K562 (cell line): ENCODE data around the gene FBN1. TPM values are rescaled to one million over a fixed set of nuclear protein-coding genes. Genes with fewer than 3 reads are reported as not detected.

ENCODE experiments used
- ATAC-seq: fragments of 200-7000 bp; cut with Tn5 transposase; 3 replicates; pipeline ENCODE4 v1.9.1; 2020; ENCODE audit warnings: moderate library complexity
- BruUV-seq: library from RNA; stranded (reverse); fragments of 400-500 nt; replicated peaks from 2 replicates; lab custom pipeline; 2021; lab: Mats Ljungman, UMichigan
- CTCF ChIA-PET: fragments of 300-600 bp; formaldehyde crosslinking; extraction: SDS; loops from one replicate; lab custom pipeline; 2021; ENCODE audit warnings: low intra/inter-chr PET ratio; lab: Yijun Ruan, JAX
- POLR2A ChIA-PET: fragments of 300-600, 350-650 bp; sonication (Branson Sonifier 250); formaldehyde crosslinking; extraction: SDS; loops from one replicate; lab custom pipeline; 2021; ENCODE audit warnings: antibody characterized with exemption, inconsistent platforms; lab: Yijun Ruan, JAX
- DNase-seq, 4 experiments: peaks; one replicate each; pipeline versions ENCODE4 v3.0.0 to v3.0.0-alpha.2; 2011 to 2018; ENCODE audit warnings: low spot score in 3 of 4, mixed read lengths in 3 of 4; ENCODE audit errors: extremely low read depth in 1 of 4
- FAIRE-seq: peaks from 2 replicates; lab custom pipeline; 2011; peaks lifted over from hg19 to GRCh38; lab: Jason Lieb, UNC
- H2AFZ ChIP-seq: 2 replicates; pipeline ENCODE4 v1.6.0; 2011; ENCODE audit warnings: low read depth, low read length, control low read depth, inconsistent platforms
- H3K27ac ChIP-seq: fragments of 200-600 bp; 3 replicates; pipeline ENCODE4 v1.8.0; 2011; ENCODE audit warnings: low read depth, mild to moderate bottlenecking, control low read depth, inconsistent platforms, low read length, moderate library complexity, mixed read lengths; ENCODE audit errors: extremely low read depth
- H3K27me3 ChIP-seq, 2 experiments: fragments of 300-600 bp in 1 of 2; 2 replicates in 1 of 2; 3 replicates in 1 of 2; pipeline versions ENCODE4 v1.6.0 to v1.8.0; 2011; ENCODE audit warnings: inconsistent platforms in 2 of 2, low read length in 2 of 2, mild to moderate bottlenecking in 1 of 2, mixed read lengths in 1 of 2, moderate library complexity in 1 of 2; ENCODE audit not compliant: control insufficient read depth in 2 of 2, insufficient read depth in 2 of 2
- H3K36me3 ChIP-seq: fragments of 300-600 bp; 3 replicates; pipeline ENCODE4 v1.8.0; 2011; ENCODE audit warnings: mild to moderate bottlenecking, low read length, inconsistent platforms; ENCODE audit not compliant: control insufficient read depth, insufficient read depth
- H3K4me1 ChIP-seq, 2 experiments: fragments of 200-600 bp in 1 of 2; replicated peaks in 1 of 2; 2 replicates in 1 of 2; 3 replicates in 1 of 2; pipeline versions ENCODE4 v1.5.1 to v1.8.0; 2011; ENCODE audit warnings: inconsistent platforms in 2 of 2, low read length in 2 of 2, mild to moderate bottlenecking in 1 of 2, mixed read lengths in 1 of 2, moderate library complexity in 1 of 2; ENCODE audit not compliant: control insufficient read depth in 2 of 2, insufficient read depth in 2 of 2
- H3K4me2 ChIP-seq: 2 replicates; pipeline ENCODE4 v1.6.1; 2011; ENCODE audit warnings: low read length, control low read depth, inconsistent platforms, mixed read lengths; ENCODE audit not compliant: insufficient read depth
- H3K4me3 ChIP-seq: fragments of 200-600 bp; sonication (generic), shearing (Covaris generic); 2 replicates; pipeline ENCODE4 v1.5.1; 2016; ENCODE audit warnings: control low read depth, inconsistent platforms
- H3K79me2 ChIP-seq: fragments of 200-600 bp; 3 replicates; pipeline ENCODE4 v1.8.0; 2011; ENCODE audit warnings: low read length, inconsistent platforms; ENCODE audit not compliant: control insufficient read depth, insufficient read depth
- H3K9ac ChIP-seq, 2 experiments: 2 replicates each; pipeline versions ENCODE4 v1.6.0 to v1.6.1; 2011; ENCODE audit warnings: low read depth in 2 of 2, low read length in 2 of 2, control low read depth in 1 of 2, inconsistent platforms in 1 of 2, mild to moderate bottlenecking in 1 of 2, mixed read lengths in 1 of 2; ENCODE audit not compliant: insufficient read depth in 1 of 2
- H3K9me1 ChIP-seq: one replicate; pipeline ENCODE4 v1.6.0; 2011; ENCODE audit warnings: inconsistent platforms, mild to moderate bottlenecking, low read length, moderate library complexity; ENCODE audit not compliant: control insufficient read depth, insufficient read depth
- H3K9me3 ChIP-seq: replicated peaks from 2 replicates; pipeline ENCODE4 v1.5.1; 2011; ENCODE audit warnings: low read depth, low read length, inconsistent platforms; ENCODE audit not compliant: control insufficient read depth, insufficient read depth
- H4K20me1 ChIP-seq: replicated peaks from 2 replicates; pipeline ENCODE4 v1.6.1; 2011; ENCODE audit warnings: low read length, inconsistent platforms, mixed read lengths; ENCODE audit not compliant: control insufficient read depth, insufficient read depth
- CTCFL ChIP-seq: IDR thresholded peaks from 2 replicates; pipeline ENCODE4 v1.6.1; 2011; ENCODE audit warnings: borderline replicate concordance, low read depth, mild to moderate bottlenecking, moderate library complexity, low read length; ENCODE audit not compliant: insufficient read depth, poor library complexity, severe bottlenecking
- FOSL1 ChIP-seq: fragments of 200-800 bp; sonication (Bioruptor generic); conservative IDR thresholded peaks from 2 replicates; pipeline ENCODE4 v1.6.1; 2016; ENCODE audit warnings: missing genetic modification characterization, missing compliant biosample characterization
- NFIC ChIP-seq: fragments of 450-650 bp; IDR thresholded peaks from 2 replicates; pipeline ENCODE4 v1.6.1; 2017; ENCODE audit warnings: mild to moderate bottlenecking, inconsistent platforms
- RBM34 ChIP-seq: fragments of 200-400 bp; formaldehyde crosslinking; IDR thresholded peaks from 2 replicates; pipeline ENCODE4 v1.6.1; 2018; ENCODE audit warnings: low read length, borderline replicate concordance; ENCODE audit not compliant: insufficient read depth
- RFX1 ChIP-seq: fragments of 450-650 bp; IDR thresholded peaks from 2 replicates; pipeline ENCODE4 v1.6.1; 2016; ENCODE audit warnings: mild to moderate bottlenecking, moderate library complexity
- ZFP36 ChIP-seq: fragments of 150-350 bp; IDR thresholded peaks from 2 replicates; pipeline ENCODE4 v1.6.1; 2018; ENCODE audit warnings: low read length, low read depth; ENCODE audit not compliant: partially characterized antibody
- ZNF431 ChIP-seq: sonication (generic); formaldehyde crosslinking; IDR thresholded peaks from 2 replicates; pipeline ENCODE4 v1.8.0; 2022; ENCODE audit warnings: mild to moderate bottlenecking, missing genetic modification reagents
- WGBS: fragments of 100-300 bp; shearing (Covaris generic); methylation state at CpG from one replicate; pipeline ENCODE4 v1.1.6; 2016; ENCODE audit warnings: low coverage, mixed read lengths; ENCODE audit not compliant: insufficient coverage; ENCODE audit errors: missing lambda C conversion rate; 5-methylcytosine and 5-hydroxymethylcytosine counted together
- in situ Hi-C: fragments of 300-500 bp; cut with MboI; formaldehyde crosslinking; loops from 4 replicates; pipeline ENCODE4 v1.15.0; 2018; ENCODE audit warnings: inconsistent platforms, mixed read lengths
- intact Hi-C: fragments of 100-400 bp; cut with micrococcal nuclease; formaldehyde crosslinking; loops from 2 replicates; pipeline ENCODE4 v1.14.2; 2022
- polyA plus RNA-seq, 8 experiments: library from polyadenylated mRNA; depleted of rRNA in 4 of 8; stranded (reverse) in 5 of 8; unstranded in 3 of 8; fragments of >200 nt; fragmentation: Nextera tagmentation in 2 of 8; fragmentation: Illumina TruSeq in 1 of 8; extraction: Ambion mirVana in 2 of 8; extraction: Trizol in 1 of 8; gene quantifications; 2 replicates each; pipeline versions ENCODE4 v1.2.1 to v1.2.3, GENCODE V29; 2011 to 2014; ENCODE audit warnings: inconsistent platforms in 1 of 8, missing spikeins in 1 of 8
- total RNA-seq, 7 experiments: library from RNA; depleted of rRNA in 6 of 7; stranded (reverse); fragments of >200 nt in 6 of 7; fragmentation: Illumina TruSeq in 2 of 7; extraction: Trizol in 2 of 7; gene quantifications; 2 replicates each; pipeline versions ENCODE4 v1.2.1 to v1.2.3, GENCODE V29; 2011 to 2021; ENCODE audit warnings: low replicate concordance in 1 of 7

FBN1 gene
- total and polyA plus RNA-seq, 9 of the 15 experiments (the other 6 are each of a cell fraction or from before 2014, with no cell fraction given), result 0.15 to 1.2 (median 0.60) TPM

GRCh38 chr15:48680841-48681240 lies 35.3 kb upstream of the FBN1 start:
- intact Hi-C loops (no loop called here), in situ Hi-C loops (no loop called here)
- BruUV-seq, result no TSS peak
- H3K9me3 ChIP-seq, result no peaks in the 10 kb centered on the region
- no peaks in the 10 kb centered on the region for H3K79me2 ChIP-seq
- no peak overlapping the region for H2AFZ ChIP-seq
- H3K36me3 ChIP-seq, result no peaks in the 10 kb centered on the region
- no peak overlapping the region for H3K27ac ChIP-seq
- 29% methylated on average over 1 of the region's 1 CpG for WGBS
- no peaks in the 10 kb centered on the region for H4K20me1 ChIP-seq
- H3K4me1 ChIP-seq, result no peaks in the 10 kb centered on the region; a peak in 1 of 5 replicates
- H3K9me1 ChIP-seq, result no peaks in the 10 kb centered on the region
- no peak for DNase-seq
- TF ChIP-seq NFIC (no peak), RFX1 (no peak), CTCFL (no peak), ZNF431 (CRISPR knock-in tag) (no peak), FOSL1 (tag) (0 out of 2 replicates have a peak, but pooled peaks have one; percentile 18), RBM34 (no peak), ZFP36 (no peak)
- TF ChIP-seq, all 486 proteins: peak for 1
- ChIA-PET CTCF (no interaction called here), POLR2A (interaction anchor here (0.5 to 1.5 kb wide), 2 partner anchors 13 to 1744 kb away, joined by 3 to 6 read pairs; no protein-coding TSS in a partner anchor)
- Histone ChIP-seq H3K4me2 (no peak overlapping the region), H3K4me3 (no peak overlapping the region), H3K27me3 (no peaks in the 10 kb centered on the region), H3K9ac (no peak overlapping the region)
- ATAC-seq (no peak), FAIRE-seq (no peak)
